Measurements from ENCODE around the gene PACSIN1.

The PACSIN1 gene

GRCh38 chr6:34494973-34495372 lies 29.1 kb downstream of the PACSIN1 start:
- CTCF ChIA-PET, result no interaction called here
- DNase-seq (ENCODE audit: low spot score), result no peak
- H3K27ac ChIP-seq, result no peak overlapping the region
- TF ChIP-seq CTCF (conservative IDR thresholded peaks at IDR 0.05; ENCODE audit: low read depth), result no peak
- POLR2A ChIA-PET (ENCODE audit: low non-redundant PET), result no interaction called here

- ChIA-PET CTCF (no interaction called here), POLR2A (ENCODE audit: low non-redundant PET) (no interaction called here)
Observed at GRCh38 chr6:34496103-34496685, 30.3 kb downstream of the PACSIN1 start.

GRCh38 chr6:34497411-34497810 lies 31.5 kb downstream of the PACSIN1 start:
- CTCF ChIA-PET, result no interaction called here
- no peak overlapping the region for H3K27ac ChIP-seq
- POLR2A ChIA-PET (ENCODE audit: low non-redundant PET), result no interaction called here
- no peak for DNase-seq (ENCODE audit: low spot score)
- no peak for TF ChIP-seq CTCF (conservative IDR thresholded peaks at IDR 0.05; ENCODE audit: low read depth)

More at GRCh38 chr6:34496103-34496685, 30.3 kb downstream of the PACSIN1 start:
- TF ChIP-seq CTCF (conservative IDR thresholded peaks at IDR 0.05; ENCODE audit: low read depth), result no peak
- DNase-seq (ENCODE audit: low spot score), result no peak
- H3K27ac ChIP-seq, result no peak overlapping the region

- ChIA-PET POLR2A (ENCODE audit: low non-redundant PET) (no interaction called here), CTCF (interaction anchor here (0.6 kb wide), 1 partner anchor 1651 kb away, joined by 3 read pairs; no protein-coding TSS in a partner anchor)
- no peak overlapping the region for H3K27ac ChIP-seq
- TF ChIP-seq CTCF (conservative IDR thresholded peaks at IDR 0.05; ENCODE audit: low read depth), result no peak
- no peak for DNase-seq (ENCODE audit: low spot score)
Observed at GRCh38 chr6:34506718-34507117, 40.8 kb downstream of the PACSIN1 start.

GRCh38 chr6:34508425-34508824 lies 42.5 kb downstream of the PACSIN1 start:
- CTCF ChIA-PET, result interaction anchor here (0.6 kb wide), 2 partner anchors 48 to 402 kb away, joined by 3 to 4 read pairs; no protein-coding TSS in a partner anchor

GRCh38 chr6:34509782-34510181 lies 43.9 kb downstream of the PACSIN1 start:
- no peak overlapping the region for H3K27ac ChIP-seq
- ChIA-PET CTCF (no interaction called here), POLR2A (ENCODE audit: low non-redundant PET) (no interaction called here)
- DNase-seq (ENCODE audit: low spot score), result no peak
- no peak for TF ChIP-seq CTCF (conservative IDR thresholded peaks at IDR 0.05; ENCODE audit: low read depth)

More at GRCh38 chr6:34508425-34508824, 42.5 kb downstream of the PACSIN1 start:
- no peak for TF ChIP-seq CTCF (conservative IDR thresholded peaks at IDR 0.05; ENCODE audit: low read depth)
- DNase-seq (ENCODE audit: low spot score), result no peak
- POLR2A ChIA-PET (ENCODE audit: low non-redundant PET), result no interaction called here
- H3K27ac ChIP-seq, result no peak overlapping the region
